H1 (cell line): ENCODE data around the gene CROCC. TPM values are rescaled to one million over a fixed set of nuclear protein-coding genes. Genes with fewer than 3 reads are reported as not detected.
"Not testable (repeated sequence)": the region's sequence is repeated elsewhere in the genome, so short reads cannot be mapped to it uniquely, and the experiment has no call there.

ENCODE experiments used
- CTCF ChIA-PET: fragments of 300-600 bp; sonication (Branson Sonifier 250); formaldehyde crosslinking; loops from one replicate; lab custom pipeline; 2021; ENCODE audit not compliant: partially characterized antibody; lab: Charles Lee
- POLR2A ChIA-PET: fragments of 300-600 bp; sonication (Branson Sonifier 250); formaldehyde crosslinking; loops from one replicate; lab custom pipeline; 2021; ENCODE audit warnings: inconsistent platforms; ENCODE audit not compliant: partially characterized antibody; lab: Charles Lee
- DNase-seq, 2 experiments: peaks; one replicate each; pipeline versions ENCODE4 v3.0.0 to v3.0.0-alpha.2; 2010 to 2022; ENCODE audit warnings: low spot score in 2 of 2, low read depth in 1 of 2, mixed read lengths in 1 of 2
- FAIRE-seq: peaks from 2 replicates; lab custom pipeline; 2011; peaks lifted over from hg19 to GRCh38; lab: Jason Lieb, UNC
- H2AFZ ChIP-seq: 2 replicates; pipeline ENCODE4 v1.8.1; 2012; ENCODE audit warnings: low read length, inconsistent platforms
- H2AK5ac ChIP-seq: 2 replicates; pipeline ENCODE4 v1.6.1; 2013; ENCODE audit warnings: low read depth, low read length
- H2BK120ac ChIP-seq: replicated peaks from 2 replicates; pipeline ENCODE3; 2013; ENCODE audit warnings: low read depth, low read length, inconsistent platforms
- H2BK12ac ChIP-seq: 2 replicates; pipeline ENCODE4 v1.6.1; 2013; ENCODE audit warnings: low read depth, low read length
- H2BK15ac ChIP-seq: 2 replicates; pipeline ENCODE4 v1.6.1; 2013; ENCODE audit warnings: low read length
- H2BK20ac ChIP-seq: 2 replicates; pipeline ENCODE4 v1.6.1; 2013; ENCODE audit warnings: low read length
- H2BK5ac ChIP-seq: 2 replicates; pipeline ENCODE4 v1.6.1; 2013; ENCODE audit warnings: low read depth, low read length
- H3K14ac ChIP-seq: 2 replicates; pipeline ENCODE4 v1.6.1; 2013; ENCODE audit warnings: inconsistent platforms; ENCODE audit not compliant: insufficient read length
- H3K18ac ChIP-seq: 2 replicates; pipeline ENCODE4 v1.6.1; 2013; ENCODE audit warnings: low read length; ENCODE audit errors: extremely low read depth
- H3K23ac ChIP-seq: 2 replicates; pipeline ENCODE4 v1.6.1; 2013; ENCODE audit warnings: inconsistent platforms; ENCODE audit not compliant: insufficient read length
- H3K23me2 ChIP-seq: 2 replicates; pipeline ENCODE4 v1.6.1; 2013; ENCODE audit warnings: low read depth, low read length
- H3K27ac ChIP-seq: 2 replicates; pipeline ENCODE4 v1.6.1; 2011; ENCODE audit warnings: low read depth, low read length, inconsistent platforms
- H3K27me3 ChIP-seq, 4 experiments: replicated peaks in 1 of 4; 1 replicate in 1 of 4; 2 replicates in 3 of 4; pipeline versions ENCODE4 v1.6.1 to v1.8.1; 2011 to 2013; ENCODE audit warnings: low read length in 3 of 4, mild to moderate bottlenecking in 3 of 4, inconsistent platforms in 2 of 4, mixed read lengths in 2 of 4, moderate library complexity in 1 of 4; ENCODE audit not compliant: control insufficient read depth in 3 of 4, insufficient read depth in 3 of 4; ENCODE audit errors: extremely low read depth in 1 of 4
- H3K36me3 ChIP-seq, 4 experiments: 2 replicates each; pipeline versions ENCODE4 v1.6.1 to v1.8.1; 2011 to 2013; ENCODE audit warnings: mild to moderate bottlenecking in 4 of 4, low read length in 3 of 4, moderate library complexity in 2 of 4, control low read depth in 1 of 4, inconsistent platforms in 1 of 4; ENCODE audit not compliant: insufficient read depth in 4 of 4, control insufficient read depth in 2 of 4
- H3K4ac ChIP-seq: replicated peaks from 2 replicates; pipeline ENCODE3; 2013; ENCODE audit warnings: low read length, low read depth, mixed read lengths, inconsistent platforms; ENCODE audit not compliant: insufficient read length
- H3K4me1 ChIP-seq, 4 experiments: replicated peaks in 1 of 4; 1 replicate in 1 of 4; 2 replicates in 3 of 4; pipeline versions ENCODE4 v1.6.1 to v1.8.1; 2011 to 2013; ENCODE audit warnings: low read length in 3 of 4, inconsistent platforms in 2 of 4, mixed read lengths in 1 of 4; ENCODE audit not compliant: insufficient read depth in 4 of 4, control insufficient read depth in 3 of 4
- H3K4me2 ChIP-seq, 2 experiments: 2 replicates each; pipeline versions ENCODE4 v1.6.1 to v1.8.1; 2011 to 2013; ENCODE audit warnings: low read depth in 2 of 2, low read length in 2 of 2, control low read depth in 1 of 2, inconsistent platforms in 1 of 2, mild to moderate bottlenecking in 1 of 2; ENCODE audit not compliant: insufficient read depth in 1 of 2
- H3K4me3 ChIP-seq, 4 experiments: fragments of 200-600, 300-600 bp in 1 of 4; sonication (generic), shearing (Covaris generic), sonication (Bioruptor Twin) in 1 of 4; 2 replicates each; pipeline versions ENCODE4 v1.5.1 to v1.8.1; 2011 to 2016; ENCODE audit warnings: low read length in 4 of 4, low read depth in 3 of 4, control low read depth in 2 of 4, inconsistent platforms in 2 of 4, mild to moderate bottlenecking in 2 of 4, mixed read lengths in 1 of 4, moderate library complexity in 1 of 4; ENCODE audit not compliant: insufficient read depth in 2 of 4; ENCODE audit errors: extremely low read depth in 1 of 4
- H3K56ac ChIP-seq: replicated peaks from 2 replicates; pipeline ENCODE3; 2013; ENCODE audit warnings: low read depth, mild to moderate bottlenecking, mixed read lengths, low read length, inconsistent platforms; ENCODE audit not compliant: insufficient read length
- H3K79me1 ChIP-seq: 2 replicates; pipeline ENCODE4 v1.6.1; 2013; ENCODE audit warnings: low read depth, low read length, control low read depth
- H3K79me2 ChIP-seq, 2 experiments: 2 replicates each; pipeline versions ENCODE4 v1.6.1 to v1.8.1; 2012 to 2013; ENCODE audit warnings: low read length in 2 of 2, mild to moderate bottlenecking in 2 of 2, inconsistent platforms in 1 of 2; ENCODE audit not compliant: insufficient read depth in 2 of 2, control insufficient read depth in 1 of 2
- H3K9ac ChIP-seq, 4 experiments: replicated peaks in 1 of 4; 1 replicate in 1 of 4; 2 replicates in 3 of 4; pipeline versions ENCODE4 v1.6.1 to v1.8.1; 2011 to 2013; ENCODE audit warnings: low read depth in 3 of 4, low read length in 3 of 4, control low read depth in 2 of 4, mild to moderate bottlenecking in 2 of 4, moderate library complexity in 2 of 4, inconsistent platforms in 1 of 4; ENCODE audit errors: extremely low read depth in 1 of 4
- H3K9me3 ChIP-seq, 2 experiments: 2 replicates each; pipeline versions ENCODE4 v1.6.1 to v1.8.1; 2012 to 2013; ENCODE audit warnings: mild to moderate bottlenecking in 2 of 2, moderate library complexity in 2 of 2, control low read depth in 1 of 2, inconsistent platforms in 1 of 2, low read depth in 1 of 2, low read length in 1 of 2, mixed read lengths in 1 of 2; ENCODE audit not compliant: insufficient read depth in 2 of 2
- H4K20me1 ChIP-seq, 2 experiments: replicated peaks in 1 of 2; 2 replicates each; pipeline versions ENCODE3 to v1.8.1; 2011 to 2013; ENCODE audit warnings: inconsistent platforms in 2 of 2, low read length in 2 of 2, mild to moderate bottlenecking in 1 of 2; ENCODE audit not compliant: insufficient read depth in 2 of 2, control insufficient read depth in 1 of 2
- H4K5ac ChIP-seq: 2 replicates; pipeline ENCODE4 v1.6.1; 2013; ENCODE audit warnings: low read length, low read depth, mixed read lengths, inconsistent platforms; ENCODE audit not compliant: insufficient read length
- H4K8ac ChIP-seq: 2 replicates; pipeline ENCODE4 v1.8.0; 2013; ENCODE audit warnings: mild to moderate bottlenecking, moderate library complexity, low read length, inconsistent platforms; ENCODE audit not compliant: insufficient read depth; ENCODE audit errors: extremely low read depth
- H4K91ac ChIP-seq: replicated peaks from 2 replicates; pipeline ENCODE3; 2013; ENCODE audit warnings: low read length, mixed read lengths, inconsistent platforms; ENCODE audit not compliant: insufficient read length
- WGBS, 2 experiments: shearing (Covaris generic) in 1 of 2; methylation state at CpG; one replicate each; pipeline versions ENCODE4 v1.1.6 to v1.1.7; 2013 to 2015; ENCODE audit warnings: low lambda C conversion rate in 2 of 2, mixed read lengths in 2 of 2, inconsistent platforms in 1 of 2, low coverage in 1 of 2, missing lambda C conversion rate in 1 of 2; ENCODE audit not compliant: insufficient replicate concordance in 2 of 2, insufficient coverage in 1 of 2, insufficient read length in 1 of 2; ENCODE audit errors: extremely low coverage in 1 of 2, missing lambda C conversion rate in 1 of 2; 5-methylcytosine and 5-hydroxymethylcytosine counted together
- polyA plus RNA-seq, 7 experiments: library from polyadenylated mRNA; depleted of rRNA in 3 of 7; stranded (reverse) in 5 of 7; unstranded in 2 of 7; fragments of >200 nt in 5 of 7; fragments of 200-250 nt in 2 of 7; gene quantifications; 1 replicate in 5 of 7; 2 replicates in 1 of 7; 4 replicates in 1 of 7; pipeline versions ENCODE4 v1.2.1 to v1.2.3, GENCODE V29; 2011 to 2013; ENCODE audit warnings: missing spikeins in 2 of 7, mixed read lengths in 2 of 7
- total RNA-seq: library from RNA; stranded (reverse); fragmentation: NEBNext Ultra II Directional; extraction: Animal tissue kit (Norgen Biotek cat#: 25700); gene quantifications from 2 replicates; pipeline ENCODE4 v1.2.1, GENCODE V29; 2021

The CROCC gene
- total and polyA plus RNA-seq, 2 of the 8 experiments (the other 6 are each of a cell fraction or from before 2014, with no cell fraction given), result 12.1 to 39.5 TPM

DNA sequence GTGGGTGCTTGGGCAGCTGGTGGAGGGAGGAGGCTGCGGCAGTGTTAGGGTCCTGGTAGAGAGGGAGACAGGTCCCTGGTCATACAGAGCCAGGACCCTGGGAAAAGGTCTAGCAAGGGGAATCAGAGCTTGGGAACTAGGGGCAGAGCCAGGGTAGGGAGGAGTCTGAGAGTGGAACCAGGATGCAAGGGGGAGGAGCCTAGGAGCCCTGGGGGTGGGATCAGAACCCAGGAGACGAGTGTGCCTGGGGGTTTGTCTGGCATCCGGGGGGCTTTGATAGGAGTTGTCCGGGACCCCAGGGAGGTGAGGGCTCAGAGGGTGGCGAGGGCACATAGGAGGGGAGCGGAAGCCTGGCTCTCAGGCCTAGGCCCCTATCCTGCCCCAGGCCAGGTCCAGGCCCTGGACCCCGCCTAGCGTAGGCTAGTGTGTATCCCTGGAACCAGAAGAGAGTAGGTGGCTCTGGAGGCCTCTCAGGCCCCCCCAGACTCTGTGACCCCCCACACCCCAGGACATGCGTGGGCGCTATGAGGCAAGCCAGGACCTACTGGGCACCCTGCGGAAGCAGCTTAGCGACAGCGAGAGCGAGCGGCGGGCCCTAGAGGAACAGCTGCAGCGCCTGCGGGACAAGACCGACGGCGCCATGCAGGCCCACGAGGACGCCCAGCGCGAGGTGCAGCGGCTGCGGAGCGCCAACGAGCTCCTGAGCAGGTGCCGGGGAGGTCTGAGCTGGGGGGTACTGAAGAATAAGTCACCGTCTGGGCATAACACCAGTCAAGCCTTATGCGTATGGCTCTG, 17.9 kb downstream of the CROCC start:
- H3K18ac ChIP-seq, H2AK5ac ChIP-seq, H3K27ac ChIP-seq, H3K4me1 ChIP-seq, H3K9ac ChIP-seq, H3K79me2 ChIP-seq, H2BK20ac ChIP-seq, H3K23ac ChIP-seq, H2BK120ac ChIP-seq, H4K5ac ChIP-seq, H3K4ac ChIP-seq, H3K9me3 ChIP-seq, H4K91ac ChIP-seq, H4K20me1 ChIP-seq, FAIRE-seq, H3K79me1 ChIP-seq, H2BK15ac ChIP-seq, H3K56ac ChIP-seq, H2AFZ ChIP-seq, H4K8ac ChIP-seq, H2BK5ac ChIP-seq, H2BK12ac ChIP-seq, H3K23me2 ChIP-seq, H3K27me3 ChIP-seq, H3K14ac ChIP-seq: not testable (repeated sequence)
- 97% methylated on average over 23 of the region's 32 CpGs; no CpG with 5 or more reads in 1 of the 2 experiments for WGBS, 2 experiments
- ChIA-PET POLR2A (interaction anchor here (0.6 to 1.4 kb wide), 4 partner anchors 18 to 327 kb away, joined by 3 to 4 read pairs (median 3); partner anchors contain the start of gene CROCC), CTCF (interaction anchor here (0.6 to 4.2 kb wide), 14 partner anchors 8 to 319 kb away, joined by 3 to 22 read pairs (median 4); no protein-coding TSS in a partner anchor)
- DNase-seq, result peak in 1 of 2 experiments; percentile 76
- peak overlapping the region in 1 of 2 experiments; percentile 63; a peak in 1 of 4 replicates for H3K4me2 ChIP-seq
- H3K4me3 ChIP-seq, result peak overlapping the region in 1 of 4 experiments; percentile 52; a peak in 1 of 8 replicates
- peaks cover 2 to 34% (median 14%) of the 10 kb centered on the region in 4 experiments; a peak in 6 of 8 replicates for H3K36me3 ChIP-seq
